Stimulated activated naive CD8-positive, alpha-beta T cell treated with anti-CD3 and anti-CD28 coated beads, Interleukin-15, Interleukin-2, amounts not matched to agents 100 U/mL and 50 U/mL, for 24 hours (primary cell): ENCODE data around the gene DUSP1.

Experiments
- ATAC-seq: fragments of 150-1000 bp; cut with Tn5 transposase; one replicate; pipeline ENCODE4 v1.10.0; 2021
- DNase-seq: peaks from one replicate; pipeline ENCODE4 v3.0.0; 2021

DUSP1 gene

DNA sequence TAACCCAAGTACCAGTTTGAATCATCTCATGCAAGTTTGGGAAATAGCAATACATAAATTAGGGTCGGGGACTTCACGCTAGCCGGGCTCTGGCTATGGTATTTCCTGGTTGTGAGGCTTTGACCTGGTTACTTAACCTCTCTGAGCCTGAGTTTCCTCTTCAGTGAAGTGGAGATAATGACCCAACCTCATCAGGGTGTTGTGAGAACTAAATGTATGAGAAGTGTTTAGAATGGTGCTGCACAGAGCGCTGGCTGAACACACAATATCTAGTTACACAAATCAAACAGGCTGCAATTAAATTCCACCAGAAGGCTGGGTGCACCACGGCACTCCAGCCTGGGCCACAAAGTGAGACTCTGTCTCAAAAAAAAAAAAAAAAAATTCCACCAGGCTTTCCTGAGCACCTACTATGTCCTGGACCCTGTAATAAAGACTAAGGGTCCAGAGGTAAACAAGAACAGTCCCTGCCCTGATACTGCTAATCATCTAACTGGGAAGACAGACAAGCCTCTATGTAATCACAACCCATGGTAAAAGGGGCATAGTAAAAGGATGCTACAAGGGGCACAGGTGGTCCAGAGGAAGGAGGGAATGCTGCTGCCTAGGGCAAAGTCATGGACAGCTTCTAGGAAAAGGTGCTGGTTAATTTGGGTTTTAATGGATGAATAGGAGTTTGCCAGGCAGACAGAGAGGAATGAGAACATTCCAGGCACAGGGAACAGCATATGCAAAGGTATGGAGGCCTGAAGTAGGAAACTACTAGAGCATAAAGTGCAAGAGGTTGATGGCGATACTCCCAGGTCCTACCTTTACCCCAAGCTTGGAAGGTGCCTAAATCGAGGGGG lies 27.7 kb downstream of the DUSP1 start:
- ATAC-seq (no peak), DNase-seq (no peak)

- no peak for ATAC-seq
- DNase-seq, result no peak
These were observed 29.8 kb downstream of the DUSP1 start for GRCh38 chr5:172741206-172741582.

- no peak for DNase-seq
- ATAC-seq, result no peak
These were observed 30.4 kb downstream of the DUSP1 start for GRCh38 chr5:172740428-172741205.

- no peak for DNase-seq
- no peak for ATAC-seq
These were observed 31.6 kb downstream of the DUSP1 start for GRCh38 chr5:172739375-172739774.

DNA sequence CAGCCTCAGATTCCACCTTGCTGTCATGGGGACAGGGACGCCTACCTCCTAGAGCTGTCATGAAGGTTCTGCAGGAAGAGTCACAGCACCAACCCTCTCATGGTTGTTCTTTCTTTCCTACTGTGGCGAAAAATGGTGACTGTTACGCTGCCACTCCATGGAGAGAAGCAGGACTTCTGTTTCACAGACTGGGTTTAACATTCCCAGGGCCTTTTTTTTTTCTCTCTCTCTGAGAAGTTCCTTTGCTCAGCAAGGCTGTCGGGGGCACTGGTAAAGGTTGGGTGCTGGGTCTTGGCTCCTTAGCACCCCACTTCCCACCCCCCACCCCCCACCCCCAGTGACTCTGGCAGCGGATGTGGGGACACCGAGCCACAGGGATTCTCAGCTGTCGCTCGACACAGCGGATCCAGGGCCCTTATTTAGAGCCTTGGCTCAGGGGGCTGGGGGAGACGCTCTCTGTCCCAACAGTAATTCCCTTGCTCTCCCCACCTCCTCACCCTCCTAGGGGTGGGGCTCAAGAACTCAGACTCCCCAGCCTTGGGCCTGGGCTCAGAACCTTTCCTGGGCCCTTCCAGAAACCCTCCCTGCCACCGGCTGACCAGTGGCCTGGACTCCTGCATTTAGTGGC lies 34.4 kb downstream of the DUSP1 start:
- ATAC-seq (no peak), DNase-seq (no peak)

GRCh38 chr5:172735141-172735831 lies 35.7 kb downstream of the DUSP1 start:
- ATAC-seq, result no peak
- DNase-seq, result no peak

GRCh38 chr5:172733974-172734346 lies 37.0 kb downstream of the DUSP1 start:
- DNase-seq (no peak), ATAC-seq (no peak)

- DNase-seq (no peak), ATAC-seq (no peak)
These were observed 37.6 kb downstream of the DUSP1 start for GRCh38 chr5:172733131-172733973.

DNA sequence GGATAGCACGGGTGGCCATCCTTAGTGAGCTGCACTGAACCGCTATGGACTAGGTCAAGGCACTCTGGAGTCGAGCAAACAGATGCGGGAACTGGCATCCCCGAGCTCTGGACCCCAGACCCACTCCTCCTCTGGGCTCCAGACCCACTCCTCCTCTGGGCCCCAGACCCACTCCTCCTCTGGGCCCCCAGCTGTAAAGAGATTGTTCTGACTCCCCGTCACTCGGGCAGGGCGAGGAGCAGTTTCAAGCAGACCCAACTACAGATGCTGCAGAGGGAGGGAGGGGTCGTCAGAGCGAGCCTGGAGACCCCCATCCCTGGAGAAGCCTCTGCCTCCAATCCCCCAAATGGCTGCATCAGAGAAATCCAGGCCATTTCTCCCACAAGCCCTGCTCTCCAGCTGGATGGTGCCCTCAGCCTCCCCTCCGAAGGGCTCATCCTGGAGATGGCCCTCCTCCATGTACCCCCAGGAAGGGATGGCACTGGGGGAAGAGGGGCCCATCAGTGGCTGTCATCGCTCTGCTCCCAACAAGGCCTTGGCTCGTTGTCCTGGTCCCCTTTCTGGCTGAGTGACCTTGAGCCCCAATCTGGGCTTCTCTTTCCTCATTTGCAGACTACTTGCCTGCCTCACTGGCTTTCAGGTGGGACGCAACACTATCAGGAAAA lies 38.7 kb downstream of the DUSP1 start:
- ATAC-seq (no peak), DNase-seq (no peak)

- no peak for DNase-seq
- no peak for ATAC-seq
These were observed 39.3 kb downstream of the DUSP1 start for GRCh38 chr5:172731680-172732074.

DNA sequence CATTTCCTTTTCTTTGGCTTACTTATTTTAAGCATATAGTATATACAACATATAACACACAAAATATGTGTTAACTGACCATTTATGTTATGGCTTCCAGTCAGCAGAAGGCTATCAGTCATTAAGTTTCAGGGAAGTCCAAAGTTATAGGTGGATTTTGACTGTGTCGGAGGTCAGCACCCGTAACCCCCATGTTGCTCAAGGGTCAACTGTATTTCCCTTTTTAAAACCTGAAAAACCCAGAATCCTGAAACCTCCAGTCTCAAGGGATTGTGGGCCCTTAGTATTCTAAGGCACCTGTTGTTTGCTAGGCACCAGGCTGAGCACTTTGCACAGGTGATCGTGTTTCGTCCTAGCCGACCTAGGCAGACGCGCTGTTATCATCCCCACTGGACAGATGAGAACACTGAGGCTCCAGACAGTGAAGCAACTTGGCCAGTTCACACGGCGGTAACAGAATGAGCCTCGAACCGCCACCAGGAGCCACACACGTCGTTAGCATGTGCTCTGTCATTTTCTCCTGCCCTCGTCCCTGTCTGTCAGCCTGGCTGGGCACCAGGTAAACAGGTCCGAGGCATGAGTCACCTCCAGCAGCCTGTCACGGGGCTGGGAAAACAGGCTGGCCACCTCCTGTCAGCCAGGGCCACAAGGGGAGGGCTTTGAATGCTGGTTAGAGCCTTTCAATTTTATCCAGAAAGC lies 39.9 kb downstream of the DUSP1 start:
- no peak for ATAC-seq
- no peak for DNase-seq

GRCh38 chr5:172730222-172730621 lies 40.8 kb downstream of the DUSP1 start:
- DNase-seq (no peak), ATAC-seq (no peak)

- ATAC-seq (no peak), DNase-seq (no peak)
These were observed 41.4 kb downstream of the DUSP1 start for GRCh38 chr5:172729588-172729987.

DNA sequence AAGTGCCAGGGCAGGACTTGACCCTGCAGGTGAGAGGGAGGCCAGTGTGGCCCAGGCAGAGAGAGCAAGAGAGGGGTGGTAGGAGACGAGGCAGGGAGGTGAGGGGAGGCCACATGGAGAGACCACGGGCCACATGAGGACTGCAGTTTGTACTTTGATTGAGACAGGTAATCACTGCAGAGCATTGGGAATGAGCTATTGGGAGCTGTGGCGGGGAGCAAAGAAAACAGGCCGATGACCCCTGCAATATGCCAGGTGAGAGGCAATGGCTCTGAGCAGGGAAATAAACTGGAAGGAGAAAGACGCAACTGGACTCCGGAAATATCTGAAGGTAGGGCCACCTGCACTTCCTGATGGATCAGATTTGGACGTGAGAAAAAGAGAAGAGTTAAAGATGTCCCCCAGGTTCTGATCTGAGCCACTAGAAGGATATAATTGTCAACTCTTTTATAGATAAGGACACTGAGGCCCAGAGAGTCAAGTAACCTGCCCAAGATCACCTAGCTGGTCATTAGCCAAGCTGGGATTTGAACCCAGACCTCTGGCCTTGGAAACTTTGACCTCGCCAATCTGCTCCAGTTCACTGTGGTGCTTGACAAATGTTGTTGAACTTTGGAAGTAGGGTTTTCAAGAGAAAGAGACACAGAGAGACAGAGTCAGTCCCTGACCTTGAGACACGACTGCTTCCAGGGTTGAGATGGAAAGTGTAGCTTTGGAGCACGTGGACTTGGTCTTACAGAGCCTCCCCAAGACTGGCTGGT lies 42.3 kb downstream of the DUSP1 start:
- ATAC-seq, result no peak

GRCh38 chr5:172727551-172727950 lies 43.4 kb downstream of the DUSP1 start:
- no peak for ATAC-seq
- no peak for DNase-seq

More for the DNA sequence above, 42.3 kb downstream of the DUSP1 start:
- DNase-seq, result no peak

DNA sequence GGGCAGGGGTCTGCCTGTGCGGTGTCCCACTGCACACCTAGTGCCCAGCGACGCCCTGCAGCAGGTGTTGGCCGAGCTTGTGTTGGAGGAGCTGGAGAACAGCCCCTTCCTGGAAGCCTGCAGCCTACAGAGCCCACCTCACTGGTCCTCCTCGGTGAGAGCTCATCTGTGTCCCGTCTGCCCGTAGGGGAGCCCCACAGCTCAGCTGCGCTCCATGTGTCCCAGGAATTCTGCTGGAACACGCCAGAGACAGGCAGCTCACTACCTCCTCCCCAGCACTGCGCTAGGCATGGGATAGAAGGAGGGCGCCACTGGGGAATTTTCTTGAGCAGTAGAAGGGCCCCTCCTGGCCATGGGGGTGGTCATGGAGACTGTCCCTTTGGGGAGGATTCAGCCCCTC lies 44.0 kb downstream of the DUSP1 start:
- DNase-seq, result no peak
- ATAC-seq, result no peak

- DNase-seq, result no peak
- ATAC-seq, result no peak
These were observed 45.2 kb downstream of the DUSP1 start for GRCh38 chr5:172725785-172726184.

DNA sequence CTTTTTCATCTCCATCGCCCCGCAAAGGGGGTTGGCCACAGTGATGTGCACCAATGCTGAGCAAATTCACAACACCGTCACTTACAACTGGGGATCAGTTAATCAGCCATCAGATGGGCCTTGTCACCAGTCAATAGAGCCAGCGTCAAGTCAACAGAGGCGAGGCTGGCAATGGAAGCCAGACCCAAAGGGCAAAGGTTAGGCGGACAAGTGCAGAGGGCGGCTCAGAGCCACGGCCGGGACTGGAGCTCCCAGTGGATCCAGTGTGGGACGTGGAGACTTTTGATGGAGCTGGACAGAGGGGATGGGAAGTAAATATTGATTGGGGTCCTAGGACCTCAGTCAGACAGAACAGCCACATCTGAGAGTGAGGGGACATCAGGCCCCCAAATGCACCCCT lies 45.7 kb downstream of the DUSP1 start:
- DNase-seq, result no peak

More for the DNA sequence above, 45.7 kb downstream of the DUSP1 start:
- no peak for ATAC-seq
